ENCODE results near the gene STIL. TPM values are rescaled to one million over a fixed set of nuclear protein-coding genes. Genes with fewer than 3 reads are reported as not detected.

STIL gene
- total RNA-seq, 4 donors from 2014 or later, result 2.8 to 4.2 (median 4.0) TPM

- Histone ChIP-seq H3K36me3 (no peaks in the 10 kb centered on the region), H3K4me3 (no peak overlapping the region), H3K9me3 (no peaks in the 10 kb centered on the region), H3K27ac (no peak overlapping the region), H3K27me3 (peaks cover 92% of the 10 kb centered on the region), H3K4me1 (peaks cover 24% of the 10 kb centered on the region)
- DNase-seq (ENCODE audit: low spot score in 2 of 2), result no peak
- TF ChIP-seq EP300 (IDR thresholded peaks at IDR 0.05) (no peak), POLR2A (IDR thresholded peaks at IDR 0.05) (no peak), CTCF (IDR thresholded peaks at IDR 0.05) (no peak), POLR2AphosphoS5 (IDR thresholded peaks at IDR 0.05) (no peak)
- WGBS, result 31% methylated on average over 8 of the region's 9 CpGs
Observed at GRCh38 chr1:47223921-47224675, 89.8 kb downstream of the STIL start.

DNA sequence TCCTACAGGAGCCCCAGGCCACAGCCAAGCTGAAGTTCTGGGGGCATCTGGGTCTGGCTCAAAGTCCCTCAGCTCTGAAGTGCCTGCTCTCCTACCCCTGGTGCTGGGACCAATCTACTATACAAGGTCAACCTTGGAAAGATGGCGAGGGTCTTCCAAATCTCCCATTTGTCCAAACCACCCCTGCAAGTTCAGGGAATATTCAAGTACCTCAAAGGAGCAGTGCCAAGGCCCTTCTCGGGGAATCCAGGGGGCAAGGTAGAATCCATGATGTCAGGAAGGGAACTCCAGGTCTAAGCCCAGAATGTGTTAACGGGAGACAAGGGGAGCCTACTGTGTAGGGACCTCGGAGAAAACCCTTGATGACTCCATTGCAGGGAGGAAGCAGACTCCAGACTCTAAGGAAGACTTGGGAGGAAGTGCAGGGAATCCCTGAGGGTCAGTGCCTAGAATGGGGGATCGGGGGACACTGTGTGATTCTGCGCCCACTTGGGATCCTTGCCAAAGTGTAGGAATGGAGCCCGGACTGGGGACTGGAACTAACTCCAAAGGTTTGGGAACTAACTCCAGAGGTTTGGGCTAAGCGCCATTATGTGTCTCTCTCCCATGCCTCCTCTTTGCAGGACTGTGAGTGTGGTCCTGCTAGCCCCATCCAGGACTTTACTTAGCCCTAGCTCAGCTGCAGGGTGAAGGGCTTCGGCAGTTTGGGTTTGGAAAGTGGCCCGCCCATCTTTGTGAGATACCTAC, 90.6 kb downstream of the STIL start:
- Histone ChIP-seq H3K27ac (no peak overlapping the region), H3K27me3 (peaks cover 84% of the 10 kb centered on the region)
- 53% methylated on average over 10 of the region's 10 CpGs for WGBS

DNA sequence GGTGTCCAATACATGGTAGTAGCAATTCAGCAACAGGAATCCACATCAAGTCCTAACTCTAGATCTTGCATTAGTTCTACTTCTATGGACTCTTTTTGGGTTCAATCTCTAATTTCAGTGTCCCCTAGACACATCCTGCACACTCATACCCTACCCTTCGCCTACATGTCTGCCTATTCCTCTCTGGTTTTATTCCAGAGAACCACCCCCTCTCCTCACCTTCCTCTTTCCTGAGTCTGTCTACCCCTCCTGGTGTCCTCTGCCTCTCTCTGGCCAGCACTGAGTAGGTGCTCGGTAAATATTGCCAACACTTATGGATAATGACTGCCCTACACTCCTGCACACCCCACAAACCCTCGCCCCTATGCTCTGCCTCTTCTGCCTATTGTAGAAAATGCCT, 91.5 kb downstream of the STIL start:
- TF ChIP-seq POLR2AphosphoS5 (IDR thresholded peaks at IDR 0.05) (no peak), EP300 (IDR thresholded peaks at IDR 0.05) (no peak), CTCF (IDR thresholded peaks at IDR 0.05) (no peak), POLR2A (IDR thresholded peaks at IDR 0.05) (no peak)
- Histone ChIP-seq H3K4me1 (peaks cover 22% of the 10 kb centered on the region), H3K27me3 (peaks cover 75% of the 10 kb centered on the region), H3K27ac (no peak overlapping the region), H3K9me3 (no peaks in the 10 kb centered on the region), H3K36me3 (no peaks in the 10 kb centered on the region), H3K4me3 (no peak overlapping the region)
- DNase-seq (ENCODE audit: low spot score in 2 of 2), result no peak
- 89% methylated on average over 3 of the region's 3 CpGs for WGBS

More for the DNA sequence above, 90.6 kb downstream of the STIL start:
- Histone ChIP-seq H3K4me3 (no peak overlapping the region), H3K9me3 (no peaks in the 10 kb centered on the region), H3K4me1 (peaks cover 22% of the 10 kb centered on the region), H3K36me3 (no peaks in the 10 kb centered on the region)
- no peak for TF ChIP-seq CTCF (IDR thresholded peaks at IDR 0.05)
- TF ChIP-seq POLR2A (IDR thresholded peaks at IDR 0.05), result no peak
- no peak for TF ChIP-seq POLR2AphosphoS5 (IDR thresholded peaks at IDR 0.05)
- TF ChIP-seq EP300 (IDR thresholded peaks at IDR 0.05), result no peak
- no peak for DNase-seq (ENCODE audit: low spot score in 2 of 2)

DNA sequence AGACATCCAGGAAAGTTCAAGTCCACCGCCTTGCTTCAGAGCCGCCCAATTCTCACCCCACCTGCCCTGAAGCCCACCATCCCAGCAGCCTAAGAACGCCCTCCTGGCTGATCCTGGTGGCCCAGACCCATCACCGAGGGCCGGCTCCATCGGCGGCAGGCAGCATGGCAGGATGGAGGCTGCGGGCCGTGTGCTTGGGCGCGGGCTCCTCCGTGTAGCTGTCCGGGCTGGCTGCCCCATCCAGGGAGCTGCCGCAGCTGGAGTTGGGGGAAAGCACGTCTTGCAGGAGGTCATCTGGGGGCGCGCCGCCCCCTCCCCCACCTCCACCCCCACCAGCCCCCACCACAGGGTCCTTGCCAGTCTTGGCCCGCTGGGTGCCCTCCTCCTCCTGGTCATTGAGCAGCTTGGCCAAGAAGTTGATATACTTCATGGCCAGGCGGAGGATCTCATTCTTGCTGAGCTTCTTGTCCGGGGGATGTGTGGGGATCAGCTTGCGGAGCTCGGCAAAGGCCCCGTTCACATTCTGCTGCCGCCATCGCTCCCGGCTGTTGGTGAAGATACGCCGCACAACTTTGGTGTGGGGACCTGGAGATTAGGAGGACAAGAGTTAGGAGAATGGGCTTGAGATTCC, 94.2 kb downstream of the STIL start:
- 94% methylated on average over 8 of the region's 29 CpGs for WGBS
- peaks cover 48% of the 10 kb centered on the region for H3K27me3 ChIP-seq
- no peaks in the 10 kb centered on the region for H3K9me3 ChIP-seq
- DNase-seq (ENCODE audit: low spot score in 2 of 2), result no peak
- H3K4me3 ChIP-seq, result no peak overlapping the region
- peaks cover 4% of the 10 kb centered on the region for H3K4me1 ChIP-seq
- TF ChIP-seq CTCF (IDR thresholded peaks at IDR 0.05), result no peak
- no peak for TF ChIP-seq EP300 (IDR thresholded peaks at IDR 0.05)
- no peak for TF ChIP-seq POLR2A (IDR thresholded peaks at IDR 0.05)
- TF ChIP-seq POLR2AphosphoS5 (IDR thresholded peaks at IDR 0.05), result no peak
- H3K27ac ChIP-seq, result no peak overlapping the region
- no peaks in the 10 kb centered on the region for H3K36me3 ChIP-seq

DNA sequence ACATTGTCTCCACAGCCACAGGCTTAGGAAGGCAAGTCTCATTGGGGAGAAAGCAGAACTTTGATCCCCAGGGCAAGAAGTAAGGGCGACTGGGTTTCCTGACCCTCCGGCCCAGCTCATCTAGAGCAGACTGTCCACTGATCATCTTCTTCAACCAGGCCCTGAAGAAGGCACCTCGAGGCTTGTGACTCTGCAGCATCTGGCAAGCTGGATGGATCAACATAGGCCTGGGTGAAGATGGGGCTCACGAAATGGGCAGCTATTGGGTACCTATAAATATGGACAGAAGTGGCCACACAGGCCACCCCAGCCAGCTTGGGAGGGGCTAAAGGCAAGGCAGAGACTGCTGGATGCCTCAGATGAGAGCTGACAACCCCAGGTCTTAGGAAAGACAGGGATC, 94.9 kb downstream of the STIL start:
- DNase-seq (ENCODE audit: low spot score in 2 of 2), result no peak
- Histone ChIP-seq H3K4me3 (no peak overlapping the region), H3K9me3 (no peaks in the 10 kb centered on the region), H3K27me3 (peaks cover 41% of the 10 kb centered on the region), H3K36me3 (no peaks in the 10 kb centered on the region), H3K4me1 (no peaks in the 10 kb centered on the region), H3K27ac (no peak overlapping the region)
- TF ChIP-seq POLR2A (IDR thresholded peaks at IDR 0.05), result no peak
- no peak for TF ChIP-seq EP300 (IDR thresholded peaks at IDR 0.05)
- TF ChIP-seq CTCF (IDR thresholded peaks at IDR 0.05), result no peak
- TF ChIP-seq POLR2AphosphoS5 (IDR thresholded peaks at IDR 0.05), result no peak
- 87% methylated on average over 4 of the region's 4 CpGs for WGBS

All from suprapubic skin (tissue), 4 donors.